Activated T-helper 2 cell treated with anti-CD3 and anti-CD28 coated beads, Interferon-gamma antibody, Interleukin-2, Interleukin-4, amounts not matched to agents 10 μg/mL and 5 μg/mL and 100 μg/mL, durations not matched to agents 14 hours and 24 hours and 36 hours (primary cell): Measurements from ENCODE around the gene ELAC1. TPM values are rescaled to one million over a fixed set of nuclear protein-coding genes. Genes with fewer than 3 reads are reported as not detected.
"Not testable (repeated sequence)": the region's sequence is repeated elsewhere in the genome, so short reads cannot be mapped to it uniquely, and the experiment has no call there.

Source experiments
- DNase-seq: peaks from one replicate; pipeline ENCODE4 v3.0.0; 2021; ENCODE audit warnings: low spot score
- H3K27ac Mint-ChIP-seq: one replicate; pipeline ENCODE4 v1.8.0; 2021; ENCODE audit warnings: mixed read lengths
- H3K27me3 Mint-ChIP-seq: one replicate; pipeline ENCODE4 v1.8.0; 2021; ENCODE audit warnings: low read depth, mixed read lengths
- H3K36me3 Mint-ChIP-seq: one replicate; pipeline ENCODE4 v1.8.0; 2021; ENCODE audit warnings: low read depth, mixed read lengths
- H3K4me1 Mint-ChIP-seq: one replicate; pipeline ENCODE4 v1.8.0; 2021; ENCODE audit warnings: low read depth, mixed read lengths
- H3K4me3 Mint-ChIP-seq: one replicate; pipeline ENCODE4 v1.8.0; 2021; ENCODE audit warnings: low read depth, mild to moderate bottlenecking, moderate library complexity, mixed read lengths
- H3K9me3 Mint-ChIP-seq: one replicate; pipeline ENCODE4 v1.8.0; 2021; ENCODE audit warnings: mixed read lengths
- intact Hi-C: fragments of 100-400 bp; cut with micrococcal nuclease; formaldehyde crosslinking; loops from one replicate; pipeline ENCODE4 v1.15.1; 2023
- total RNA-seq: library from RNA; stranded (reverse); gene quantifications from 2 replicates; pipeline ENCODE4 v1.2.3, GENCODE V29; 2022

Gene ELAC1
- total RNA-seq, 1 donor from 2014 or later: 6.8 TPM

- Mint-ChIP-seq H3K36me3 (peaks cover 31% of the 10 kb centered on the region), H3K27me3 (no peaks in the 10 kb centered on the region), H3K27ac (no peak overlapping the region), H3K9me3 (peaks cover 12% of the 10 kb centered on the region), H3K4me1 (no peaks in the 10 kb centered on the region), H3K4me3 (no peak overlapping the region)
- no peak for DNase-seq
- intact Hi-C loops: no loop called here
Observed at GRCh38 chr18:50982086-50982801, 14.4 kb downstream of the ELAC1 start.

GRCh38 chr18:50982802-50983179 is 15.0 kb downstream of the ELAC1 start:
- intact Hi-C loops: no loop called here
- H3K9me3 Mint-ChIP-seq: peaks cover 8% of the 10 kb centered on the region
- DNase-seq: no peak
- H3K36me3 Mint-ChIP-seq: peaks cover 27% of the 10 kb centered on the region
- H3K4me1 Mint-ChIP-seq: no peaks in the 10 kb centered on the region
- H3K4me3 Mint-ChIP-seq: no peak overlapping the region
- no peaks in the 10 kb centered on the region for H3K27me3 Mint-ChIP-seq
- H3K27ac Mint-ChIP-seq: no peak overlapping the region

GRCh38 chr18:50986360-50987087 is 18.7 kb downstream of the ELAC1 start:
- DNase-seq: no peak
- no peaks in the 10 kb centered on the region for H3K9me3 Mint-ChIP-seq
- intact Hi-C loops: no loop called here
- H3K27ac Mint-ChIP-seq: no peak overlapping the region
- no peak overlapping the region for H3K4me3 Mint-ChIP-seq
- H3K27me3 Mint-ChIP-seq: no peaks in the 10 kb centered on the region
- no peaks in the 10 kb centered on the region for H3K4me1 Mint-ChIP-seq
- H3K36me3 Mint-ChIP-seq: peaks cover 7% of the 10 kb centered on the region

GRCh38 chr18:50987261-50987660 is 19.4 kb downstream of the ELAC1 start:
- Mint-ChIP-seq H3K27ac (no peak overlapping the region), H3K36me3 (peaks cover 6% of the 10 kb centered on the region), H3K9me3 (no peaks in the 10 kb centered on the region), H3K4me3 (no peak overlapping the region), H3K27me3 (no peaks in the 10 kb centered on the region), H3K4me1 (no peaks in the 10 kb centered on the region)
- no peak for DNase-seq
- intact Hi-C loops: no loop called here

- Mint-ChIP-seq H3K36me3 (peaks cover 6% of the 10 kb centered on the region), H3K4me3 (no peak overlapping the region), H3K9me3 (no peaks in the 10 kb centered on the region)
Observed at GRCh38 chr18:50989711-50990110, 21.9 kb downstream of the ELAC1 start.

GRCh38 chr18:50992351-50992762 is 24.5 kb downstream of the ELAC1 start:
- H3K4me3 Mint-ChIP-seq: no peak overlapping the region
- no peaks in the 10 kb centered on the region for H3K9me3 Mint-ChIP-seq
- intact Hi-C loops: no loop called here
- no peak overlapping the region for H3K27ac Mint-ChIP-seq
- H3K4me1 Mint-ChIP-seq: no peaks in the 10 kb centered on the region
- no peak for DNase-seq
- H3K27me3 Mint-ChIP-seq: no peaks in the 10 kb centered on the region
- H3K36me3 Mint-ChIP-seq: peaks cover 3% of the 10 kb centered on the region

More at GRCh38 chr18:50989711-50990110, 21.9 kb downstream of the ELAC1 start:
- DNase-seq: no peak
- H3K27ac Mint-ChIP-seq: no peak overlapping the region
- H3K4me1 Mint-ChIP-seq: no peaks in the 10 kb centered on the region
- no peaks in the 10 kb centered on the region for H3K27me3 Mint-ChIP-seq
- intact Hi-C loops: no loop called here

GRCh38 chr18:50994031-50994430 is 26.2 kb downstream of the ELAC1 start:
- intact Hi-C loops: no loop called here
- no peaks in the 10 kb centered on the region for H3K4me1 Mint-ChIP-seq

GRCh38 chr18:51003174-51003573 is 35.3 kb downstream of the ELAC1 start:
- intact Hi-C loops, H3K9me3 Mint-ChIP-seq, H3K4me1 Mint-ChIP-seq, H3K36me3 Mint-ChIP-seq, DNase-seq, H3K4me3 Mint-ChIP-seq, H3K27me3 Mint-ChIP-seq, H3K27ac Mint-ChIP-seq: not testable (repeated sequence)

More at GRCh38 chr18:50994031-50994430, 26.2 kb downstream of the ELAC1 start:
- no peak overlapping the region for H3K4me3 Mint-ChIP-seq
- H3K9me3 Mint-ChIP-seq: no peaks in the 10 kb centered on the region
- no peaks in the 10 kb centered on the region for H3K36me3 Mint-ChIP-seq
- DNase-seq: no peak
- no peaks in the 10 kb centered on the region for H3K27me3 Mint-ChIP-seq
- H3K27ac Mint-ChIP-seq: no peak overlapping the region

GRCh38 chr18:51006061-51006818 is 38.4 kb downstream of the ELAC1 start:
- intact Hi-C loops: no loop called here
- no peaks in the 10 kb centered on the region for H3K4me1 Mint-ChIP-seq

GRCh38 chr18:51006948-51007789 is 39.3 kb downstream of the ELAC1 start:
- Mint-ChIP-seq H3K4me1 (no peaks in the 10 kb centered on the region), H3K9me3 (no peaks in the 10 kb centered on the region), H3K27me3 (no peaks in the 10 kb centered on the region), H3K36me3 (no peaks in the 10 kb centered on the region), H3K4me3 (no peak overlapping the region), H3K27ac (no peak overlapping the region)
- no peak for DNase-seq
- intact Hi-C loops: no loop called here

More at GRCh38 chr18:51006061-51006818, 38.4 kb downstream of the ELAC1 start:
- no peaks in the 10 kb centered on the region for H3K36me3 Mint-ChIP-seq
- no peaks in the 10 kb centered on the region for H3K27me3 Mint-ChIP-seq
- H3K9me3 Mint-ChIP-seq: no peaks in the 10 kb centered on the region
- no peak overlapping the region for H3K4me3 Mint-ChIP-seq
- DNase-seq: no peak
- H3K27ac Mint-ChIP-seq: no peak overlapping the region

GRCh38 chr18:51007790-51008139 is 39.9 kb downstream of the ELAC1 start:
- Mint-ChIP-seq H3K9me3 (no peaks in the 10 kb centered on the region), H3K27me3 (no peaks in the 10 kb centered on the region), H3K27ac (no peak overlapping the region), H3K4me3 (no peak overlapping the region), H3K4me1 (no peaks in the 10 kb centered on the region), H3K36me3 (no peaks in the 10 kb centered on the region)
- no peak for DNase-seq
- intact Hi-C loops: no loop called here

- H3K27ac Mint-ChIP-seq: no peak overlapping the region
- H3K9me3 Mint-ChIP-seq: no peaks in the 10 kb centered on the region
- no peak overlapping the region for H3K4me3 Mint-ChIP-seq
- intact Hi-C loops: no loop called here
- no peaks in the 10 kb centered on the region for H3K4me1 Mint-ChIP-seq
- no peaks in the 10 kb centered on the region for H3K27me3 Mint-ChIP-seq
- no peak for DNase-seq
- no peaks in the 10 kb centered on the region for H3K36me3 Mint-ChIP-seq
Observed at GRCh38 chr18:51009072-51009471, 41.2 kb downstream of the ELAC1 start.
